HCT116 (cell line): Measurements from ENCODE around the gene GALNT18. TPM values are rescaled to one million over a fixed set of nuclear protein-coding genes. Genes with fewer than 3 reads are reported as not detected.

Source experiments
- ATAC-seq: fragments of 200-7000 bp; cut with Tn5 transposase; 2 replicates; pipeline ENCODE4 v1.9.1; 2020; ENCODE audit warnings: mild to moderate bottlenecking, moderate library complexity
- BruUV-seq: library from RNA; stranded (reverse); fragments of 400-500 nt; replicated peaks from 2 replicates; lab custom pipeline; 2021; lab: Mats Ljungman, UMichigan
- CTCF ChIA-PET: fragments of 300-600 bp; sonication (Branson Sonifier 250); formaldehyde crosslinking; loops from one replicate; lab custom pipeline; 2021; ENCODE audit warnings: antibody characterized with exemption; lab: Charles Lee
- POLR2A ChIA-PET: fragments of 300-600, 350-600 bp; sonication (Branson Sonifier 250); formaldehyde crosslinking; loops from one replicate; lab custom pipeline; 2021; ENCODE audit warnings: antibody characterized with exemption; lab: Charles Lee
- RAD21 ChIA-PET, 2 experiments: fragments of 300-600 bp; sonication (Branson Sonifier 250); formaldehyde crosslinking; loops; one replicate each; lab custom pipeline; 2023; ENCODE audit warnings: low total read pairs in 2 of 2; ENCODE audit not compliant: uncharacterized antibody in 2 of 2, unreplicated experiment in 2 of 2, low non-redundant PET in 1 of 2; lab: Charles Lee
- DNase-seq: peaks from one replicate; pipeline ENCODE4 v3.0.0-alpha.2; 2010; ENCODE audit warnings: low read depth, low spot score
- H2AFZ ChIP-seq: fragments of 200-600 bp; shearing (Covaris generic), sonication (generic); 2 replicates; pipeline ENCODE4 v1.6.1; 2017; ENCODE audit warnings: low read depth, mixed run types, mixed read lengths, antibody characterized with exemption, low read length; ENCODE audit not compliant: poor library complexity, severe bottlenecking
- H3K27ac ChIP-seq: 2 replicates; pipeline ENCODE4 v1.5.1; 2012; ENCODE audit warnings: low read depth, low read length
- H3K27me3 ChIP-seq: fragments of 200-600 bp; sonication (generic); 2 replicates; pipeline ENCODE4 v1.6.1; 2016; ENCODE audit warnings: mixed run types, low read length, mixed read lengths; ENCODE audit not compliant: insufficient read depth
- H3K36me3 ChIP-seq, 2 experiments: fragments of 200-500 bp in 1 of 2; fragments of 200-600 bp in 1 of 2; sonication (Bioruptor generic) in 1 of 2; sonication (generic) in 1 of 2; 2 replicates each; pipeline versions ENCODE4 v1.5.1 to v1.6.1; 2014 to 2016; ENCODE audit warnings: low read length in 2 of 2, inconsistent platforms in 1 of 2, mixed read lengths in 1 of 2, mixed run types in 1 of 2; ENCODE audit not compliant: insufficient read depth in 2 of 2, control insufficient read depth in 1 of 2
- H3K4me1 ChIP-seq, 2 experiments: fragments of 200-600 bp in 1 of 2; sonication (generic) in 1 of 2; 2 replicates each; pipeline versions ENCODE4 v1.5.1 to v1.6.1; 2012 to 2017; ENCODE audit warnings: low read length in 2 of 2, inconsistent platforms in 1 of 2, mild to moderate bottlenecking in 1 of 2, mixed read lengths in 1 of 2, mixed run types in 1 of 2, moderate library complexity in 1 of 2; ENCODE audit not compliant: insufficient read depth in 2 of 2, control insufficient read depth in 1 of 2
- H3K4me2 ChIP-seq: fragments of 200-600 bp; sonication (generic); 2 replicates; pipeline ENCODE4 v1.6.1; 2017; ENCODE audit warnings: mixed run types, low read length, mixed read lengths
- H3K4me3 ChIP-seq, 2 experiments: fragments of 200-600 bp in 1 of 2; sonication (generic) in 1 of 2; replicated peaks in 1 of 2; 2 replicates each; pipeline ENCODE4 v1.5.1; 2011 to 2016; ENCODE audit warnings: low read length in 2 of 2, control low read depth in 1 of 2, low read depth in 1 of 2, mild to moderate bottlenecking in 1 of 2, mixed read lengths in 1 of 2, mixed run types in 1 of 2
- H3K79me2 ChIP-seq: fragments of 200-600 bp; sonication (generic); 2 replicates; pipeline ENCODE4 v1.6.1; 2017; ENCODE audit warnings: mild to moderate bottlenecking, mixed run types, low read length, moderate library complexity, mixed read lengths; ENCODE audit not compliant: insufficient read depth
- H3K9ac ChIP-seq: fragments of 200-600 bp; sonication (generic); 2 replicates; pipeline ENCODE4 v1.6.1; 2016; ENCODE audit warnings: low read length, mixed read lengths
- H3K9me2 ChIP-seq: fragments of 200-600 bp; sonication (generic), shearing (Covaris generic); 2 replicates; pipeline ENCODE4 v1.6.1; 2017; ENCODE audit warnings: mixed run types, mild to moderate bottlenecking, moderate library complexity; ENCODE audit not compliant: insufficient read depth
- H3K9me3 ChIP-seq, 2 experiments: fragments of 200-500 bp in 1 of 2; fragments of 200-600 bp in 1 of 2; sonication (Bioruptor generic) in 1 of 2; sonication (generic) in 1 of 2; 2 replicates each; pipeline ENCODE4 v1.6.1; 2014 to 2017; ENCODE audit warnings: low read length in 2 of 2, mixed read lengths in 2 of 2, inconsistent platforms in 1 of 2, low read depth in 1 of 2, mild to moderate bottlenecking in 1 of 2, mixed run types in 1 of 2, moderate library complexity in 1 of 2; ENCODE audit not compliant: control insufficient read depth in 1 of 2, insufficient read depth in 1 of 2
- H4K20me1 ChIP-seq: fragments of 200-600 bp; sonication (generic), shearing (Covaris generic); 2 replicates; pipeline ENCODE4 v1.6.1; 2017; ENCODE audit warnings: mixed run types, mild to moderate bottlenecking, moderate library complexity; ENCODE audit not compliant: insufficient read depth
- CEBPB ChIP-seq: IDR thresholded peaks from 2 replicates; pipeline ENCODE4 v1.6.1; 2012; ENCODE audit warnings: low read depth
- EGR1 ChIP-seq: IDR thresholded peaks from 2 replicates; pipeline ENCODE4 v1.6.1; 2012; ENCODE audit warnings: low read depth
- EZH2 ChIP-seq: fragments of 200-600 bp; sonication (generic); IDR thresholded peaks from 2 replicates; pipeline ENCODE4 v1.6.1; 2017; ENCODE audit warnings: antibody characterized with exemption, mixed run types
- FOSL1 ChIP-seq: IDR thresholded peaks from 2 replicates; pipeline ENCODE4 v1.6.1; 2012; ENCODE audit warnings: low read depth
- POLR2A ChIP-seq: IDR thresholded peaks from 2 replicates; pipeline ENCODE4 v1.7.0; 2011; ENCODE audit warnings: borderline replicate concordance; ENCODE audit not compliant: insufficient read depth, insufficient read length; ENCODE audit errors: extremely low read depth
- POLR2AphosphoS5 ChIP-seq: IDR thresholded peaks from 2 replicates; pipeline ENCODE4 v1.6.1; 2011; ENCODE audit warnings: mild to moderate bottlenecking, low read depth, low read length, moderate library complexity
- SP1 ChIP-seq: IDR thresholded peaks from 2 replicates; pipeline ENCODE4 v1.6.1; 2012; ENCODE audit warnings: low read depth
- SRF ChIP-seq: IDR thresholded peaks from 2 replicates; pipeline ENCODE4 v1.6.1; 2012; ENCODE audit warnings: low read depth
- YY1 ChIP-seq: IDR thresholded peaks from 2 replicates; pipeline ENCODE4 v1.6.1; 2011; ENCODE audit warnings: low read length, low read depth, moderate library complexity, mild to moderate bottlenecking; ENCODE audit not compliant: insufficient replicate concordance; ENCODE audit errors: extremely low read depth
- ZFX ChIP-seq: fragments of 450-650 bp; IDR thresholded peaks from 2 replicates; pipeline ENCODE4 v1.6.1; 2017
- ZNF274 ChIP-seq: fragments of 200-500 bp; sonication (Bioruptor generic); IDR thresholded peaks from 2 replicates; pipeline ENCODE4 v1.6.1; 2014; ENCODE audit warnings: mild to moderate bottlenecking, low read depth, low read length, inconsistent platforms
- intact Hi-C: fragments of 100-400 bp; cut with micrococcal nuclease; formaldehyde crosslinking; loops from 2 replicates; pipeline ENCODE4 v1.10.0; 2022
- total RNA-seq: library from RNA; stranded (reverse); gene quantifications from one replicate; pipeline ENCODE4 v1.2.1, GENCODE V29; 2021; ENCODE audit not compliant: unreplicated experiment
- TF ChIP-seq, protein P1 (sequence below), 3 experiments: fragments of 200-600 bp in 1 of 3; sonication (generic) in 1 of 3; IDR thresholded peaks in 2 of 3; conservative IDR thresholded peaks in 1 of 3; 2 replicates each; pipeline ENCODE4 v1.5.1; 2012 to 2017; ENCODE audit warnings: low read depth in 2 of 3, low read length in 2 of 3, antibody characterized with exemption in 1 of 3, borderline replicate concordance in 1 of 3, control low read depth in 1 of 3, mild to moderate bottlenecking in 1 of 3, mixed read lengths in 1 of 3, mixed run types in 1 of 3, moderate library complexity in 1 of 3; ENCODE audit not compliant: insufficient read depth in 1 of 3
- TF ChIP-seq, protein P2 (sequence below): IDR thresholded peaks from 2 replicates; pipeline ENCODE4 v1.6.1; 2012; ENCODE audit warnings: low read depth
- TF ChIP-seq, protein P3 (sequence below): IDR thresholded peaks from 2 replicates; pipeline ENCODE4 v1.6.1; 2012
- TF ChIP-seq, protein P4 (sequence below): IDR thresholded peaks from 2 replicates; pipeline ENCODE4 v1.6.1; 2011; ENCODE audit warnings: mild to moderate bottlenecking, low read length, moderate library complexity; ENCODE audit not compliant: insufficient replicate concordance; ENCODE audit errors: extremely low read depth

Gene GALNT18
- total RNA-seq, 1 experiment from 2014 or later, result 19.9 TPM

DNA sequence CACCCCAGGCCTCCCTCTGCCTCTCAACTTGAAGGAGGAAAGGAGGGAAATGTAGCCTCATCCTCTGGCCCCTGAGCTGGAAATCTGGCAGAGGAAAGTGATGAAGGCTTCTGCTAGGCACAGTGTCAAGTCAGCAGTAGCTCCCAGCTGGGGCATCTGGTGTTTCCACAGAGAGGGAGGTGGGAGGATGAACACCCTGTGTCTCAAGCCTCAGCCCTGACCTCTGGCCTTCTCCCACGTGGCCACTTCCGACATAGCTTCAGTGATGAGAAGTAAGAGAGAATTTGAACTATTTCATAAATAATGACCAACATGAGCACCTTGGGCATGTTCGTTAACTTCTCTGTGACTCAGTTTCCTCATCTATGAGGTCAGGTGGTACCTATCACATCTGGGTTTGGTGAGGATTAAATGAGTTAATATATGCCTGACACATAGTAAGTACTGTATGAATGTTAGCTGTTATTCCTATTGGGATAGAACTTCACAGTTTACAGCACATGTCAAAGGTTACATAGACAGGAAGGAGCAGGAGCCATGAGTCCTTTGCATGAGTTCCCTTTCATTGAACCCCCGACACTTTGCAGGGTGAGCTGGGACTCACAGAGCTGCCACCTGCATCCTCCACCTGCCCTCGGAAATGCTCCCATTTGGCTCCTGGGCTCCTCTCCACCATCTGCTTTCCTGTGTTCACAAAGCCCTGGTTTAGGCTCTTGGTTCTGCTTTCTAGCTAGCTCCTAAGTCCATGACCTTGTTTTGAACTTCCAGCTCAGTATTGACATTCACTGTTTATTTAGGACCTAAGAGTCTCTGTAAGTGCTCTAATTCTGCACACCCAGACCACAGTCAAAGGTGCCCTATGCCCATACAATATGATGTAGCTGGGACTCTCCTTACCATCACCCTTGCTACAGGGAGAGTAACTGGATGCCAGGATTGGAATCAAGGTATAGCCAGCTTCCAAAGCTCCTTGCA lies 330.5 kb downstream of the GALNT18 start:
- Histone ChIP-seq H4K20me1 (no peaks in the 10 kb centered on the region), H2AFZ (no peak overlapping the region), H3K4me2 (no peak overlapping the region), H3K9me3 (no peaks in the 10 kb centered on the region), H3K9me2 (no peaks in the 10 kb centered on the region), H3K9ac (no peak overlapping the region), H3K4me1 (no peaks in the 10 kb centered on the region)
- intact Hi-C loops, result no loop called here
- TF ChIP-seq, protein P1, sequence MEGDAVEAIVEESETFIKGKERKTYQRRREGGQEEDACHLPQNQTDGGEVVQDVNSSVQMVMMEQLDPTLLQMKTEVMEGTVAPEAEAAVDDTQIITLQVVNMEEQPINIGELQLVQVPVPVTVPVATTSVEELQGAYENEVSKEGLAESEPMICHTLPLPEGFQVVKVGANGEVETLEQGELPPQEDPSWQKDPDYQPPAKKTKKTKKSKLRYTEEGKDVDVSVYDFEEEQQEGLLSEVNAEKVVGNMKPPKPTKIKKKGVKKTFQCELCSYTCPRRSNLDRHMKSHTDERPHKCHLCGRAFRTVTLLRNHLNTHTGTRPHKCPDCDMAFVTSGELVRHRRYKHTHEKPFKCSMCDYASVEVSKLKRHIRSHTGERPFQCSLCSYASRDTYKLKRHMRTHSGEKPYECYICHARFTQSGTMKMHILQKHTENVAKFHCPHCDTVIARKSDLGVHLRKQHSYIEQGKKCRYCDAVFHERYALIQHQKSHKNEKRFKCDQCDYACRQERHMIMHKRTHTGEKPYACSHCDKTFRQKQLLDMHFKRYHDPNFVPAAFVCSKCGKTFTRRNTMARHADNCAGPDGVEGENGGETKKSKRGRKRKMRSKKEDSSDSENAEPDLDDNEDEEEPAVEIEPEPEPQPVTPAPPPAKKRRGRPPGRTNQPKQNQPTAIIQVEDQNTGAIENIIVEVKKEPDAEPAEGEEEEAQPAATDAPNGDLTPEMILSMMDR (IDR thresholded peaks at IDR 0.05 in 2 of 3, conservative IDR thresholded peaks at IDR 0.05 in 1 of 3; ENCODE audit: borderline replicate concordance in 1 of 3, insufficient read depth in 1 of 3, low read depth in 2 of 3, low read length in 2 of 3), result no peak
- TF ChIP-seq POLR2AphosphoS5 (no peak), YY1 (no peak), SP1 (no peak), ZNF274 (no peak), EZH2 (no peak), POLR2A (no peak), CEBPB (no peak), EGR1 (no peak), ZFX (no peak), FOSL1 (no peak), SRF (no peak)
- TF ChIP-seq, protein P2, sequence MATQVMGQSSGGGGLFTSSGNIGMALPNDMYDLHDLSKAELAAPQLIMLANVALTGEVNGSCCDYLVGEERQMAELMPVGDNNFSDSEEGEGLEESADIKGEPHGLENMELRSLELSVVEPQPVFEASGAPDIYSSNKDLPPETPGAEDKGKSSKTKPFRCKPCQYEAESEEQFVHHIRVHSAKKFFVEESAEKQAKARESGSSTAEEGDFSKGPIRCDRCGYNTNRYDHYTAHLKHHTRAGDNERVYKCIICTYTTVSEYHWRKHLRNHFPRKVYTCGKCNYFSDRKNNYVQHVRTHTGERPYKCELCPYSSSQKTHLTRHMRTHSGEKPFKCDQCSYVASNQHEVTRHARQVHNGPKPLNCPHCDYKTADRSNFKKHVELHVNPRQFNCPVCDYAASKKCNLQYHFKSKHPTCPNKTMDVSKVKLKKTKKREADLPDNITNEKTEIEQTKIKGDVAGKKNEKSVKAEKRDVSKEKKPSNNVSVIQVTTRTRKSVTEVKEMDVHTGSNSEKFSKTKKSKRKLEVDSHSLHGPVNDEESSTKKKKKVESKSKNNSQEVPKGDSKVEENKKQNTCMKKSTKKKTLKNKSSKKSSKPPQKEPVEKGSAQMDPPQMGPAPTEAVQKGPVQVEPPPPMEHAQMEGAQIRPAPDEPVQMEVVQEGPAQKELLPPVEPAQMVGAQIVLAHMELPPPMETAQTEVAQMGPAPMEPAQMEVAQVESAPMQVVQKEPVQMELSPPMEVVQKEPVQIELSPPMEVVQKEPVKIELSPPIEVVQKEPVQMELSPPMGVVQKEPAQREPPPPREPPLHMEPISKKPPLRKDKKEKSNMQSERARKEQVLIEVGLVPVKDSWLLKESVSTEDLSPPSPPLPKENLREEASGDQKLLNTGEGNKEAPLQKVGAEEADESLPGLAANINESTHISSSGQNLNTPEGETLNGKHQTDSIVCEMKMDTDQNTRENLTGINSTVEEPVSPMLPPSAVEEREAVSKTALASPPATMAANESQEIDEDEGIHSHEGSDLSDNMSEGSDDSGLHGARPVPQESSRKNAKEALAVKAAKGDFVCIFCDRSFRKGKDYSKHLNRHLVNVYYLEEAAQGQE, result no peak
- TF ChIP-seq, protein P3, sequence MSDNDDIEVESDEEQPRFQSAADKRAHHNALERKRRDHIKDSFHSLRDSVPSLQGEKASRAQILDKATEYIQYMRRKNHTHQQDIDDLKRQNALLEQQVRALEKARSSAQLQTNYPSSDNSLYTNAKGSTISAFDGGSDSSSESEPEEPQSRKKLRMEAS, result no peak
- TF ChIP-seq, protein P4, sequence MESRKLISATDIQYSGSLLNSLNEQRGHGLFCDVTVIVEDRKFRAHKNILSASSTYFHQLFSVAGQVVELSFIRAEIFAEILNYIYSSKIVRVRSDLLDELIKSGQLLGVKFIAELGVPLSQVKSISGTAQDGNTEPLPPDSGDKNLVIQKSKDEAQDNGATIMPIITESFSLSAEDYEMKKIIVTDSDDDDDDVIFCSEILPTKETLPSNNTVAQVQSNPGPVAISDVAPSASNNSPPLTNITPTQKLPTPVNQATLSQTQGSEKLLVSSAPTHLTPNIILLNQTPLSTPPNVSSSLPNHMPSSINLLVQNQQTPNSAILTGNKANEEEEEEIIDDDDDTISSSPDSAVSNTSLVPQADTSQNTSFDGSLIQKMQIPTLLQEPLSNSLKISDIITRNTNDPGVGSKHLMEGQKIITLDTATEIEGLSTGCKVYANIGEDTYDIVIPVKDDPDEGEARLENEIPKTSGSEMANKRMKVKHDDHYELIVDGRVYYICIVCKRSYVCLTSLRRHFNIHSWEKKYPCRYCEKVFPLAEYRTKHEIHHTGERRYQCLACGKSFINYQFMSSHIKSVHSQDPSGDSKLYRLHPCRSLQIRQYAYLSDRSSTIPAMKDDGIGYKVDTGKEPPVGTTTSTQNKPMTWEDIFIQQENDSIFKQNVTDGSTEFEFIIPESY, result no peak
- TF ChIP-seq, all 23 proteins: peak for 0
- Histone ChIP-seq H3K4me3 (no peak overlapping the region), H3K27ac (no peak overlapping the region), H3K27me3 (no peaks in the 10 kb centered on the region), H3K36me3 (no peaks in the 10 kb centered on the region; a peak in 1 of 4 replicates), H3K79me2 (no peaks in the 10 kb centered on the region)
- ATAC-seq, result no peak
- ChIA-PET CTCF (no interaction called here), RAD21 (no interaction called here), POLR2A (no interaction called here)
- DNase-seq, result no peak
- no TSS peak for BruUV-seq
